Aorta (tissue), 5 donors: ENCODE data around the gene CD180. TPM values are rescaled to one million over a fixed set of nuclear protein-coding genes. Genes with fewer than 3 reads are reported as not detected.

ENCODE experiments used
- ATAC-seq: fragments of 200-7000 bp; cut with Tn5 transposase; one replicate; pipeline ENCODE4 v1.9.1; 2022; ENCODE audit warnings: moderate library complexity; ENCODE audit not compliant: low FRiP score
- DNase-seq, 2 donors: peaks; one replicate each; pipeline ENCODE4 v3.0.0-alpha.2; 2020
- H3K27ac ChIP-seq, 2 donors: one replicate each; pipeline ENCODE4 v1.5.1; 2013; ENCODE audit warnings: low read length in 2 of 2, mild to moderate bottlenecking in 2 of 2, moderate library complexity in 2 of 2, control low read depth in 1 of 2, inconsistent platforms in 1 of 2, low read depth in 1 of 2
- H3K27me3 ChIP-seq, 2 donors: one replicate each; pipeline ENCODE4 v1.6.1; 2013; ENCODE audit warnings: control low read depth in 1 of 2, low read length in 1 of 2, mild to moderate bottlenecking in 1 of 2, moderate library complexity in 1 of 2; ENCODE audit not compliant: insufficient read depth in 2 of 2, control insufficient read depth in 1 of 2
- H3K36me3 ChIP-seq, 2 donors: one replicate each; pipeline ENCODE4 v1.6.1; 2013; ENCODE audit warnings: control low read depth in 1 of 2, low read length in 1 of 2, mild to moderate bottlenecking in 1 of 2; ENCODE audit not compliant: insufficient read depth in 2 of 2, control insufficient read depth in 1 of 2
- H3K4me1 ChIP-seq, 2 donors: one replicate each; pipeline ENCODE4 v1.6.1; 2013; ENCODE audit warnings: low read length in 2 of 2, control low read depth in 1 of 2, mild to moderate bottlenecking in 1 of 2, moderate library complexity in 1 of 2; ENCODE audit not compliant: insufficient read depth in 2 of 2, control insufficient read depth in 1 of 2
- H3K4me3 ChIP-seq, 2 donors: one replicate each; pipeline ENCODE4 v1.5.1; 2013; ENCODE audit warnings: low read length in 2 of 2, control low read depth in 1 of 2, mild to moderate bottlenecking in 1 of 2
- H3K9me3 ChIP-seq: one replicate; pipeline ENCODE4 v1.6.1; 2013; ENCODE audit warnings: mild to moderate bottlenecking, low read length; ENCODE audit not compliant: control insufficient read depth
- WGBS, 2 donors: extraction: QIAGEN DNeasy Blood & Tissue Kit; methylation state at CpG; one replicate each; pipeline ENCODE4 v1.1.7; 2013; 5-methylcytosine and 5-hydroxymethylcytosine counted together
- intact Hi-C, 2 donors: fragments of 100-400 bp; cut with DNase I; formaldehyde crosslinking; loops; one replicate each; pipeline versions ENCODE4 v1.14.2 to v1.15.0; 2022
- polyA plus RNA-seq, 2 donors: library from polyadenylated mRNA; stranded (reverse); fragments of 200-250 nt; gene quantifications; one replicate each; pipeline ENCODE4 v1.2.3, GENCODE V29; 2013
- total RNA-seq, 2 donors: library from RNA; stranded (reverse); fragmentation: NEBNext Ultra II Directional; extraction: Animal tissue kit (Norgen Biotek cat#: 25700); gene quantifications; one replicate each; pipeline ENCODE4 v1.2.1, GENCODE V29; 2021
- donor health status: healthy with polysubstance abuse.
- donor health status: Bipolar disorder and iron deficiency.
- donor health status: DM: no; HTN: no; CAD: no.
- donor health status: DM: no; HTN: no; CAD: no.
- donor health status: DM: yes; HTN: yes; CAD: no.

CD180 gene
- total and polyA plus RNA-seq, 4 donors: 0.18 to 3.0 (median 1.5) TPM

DNA sequence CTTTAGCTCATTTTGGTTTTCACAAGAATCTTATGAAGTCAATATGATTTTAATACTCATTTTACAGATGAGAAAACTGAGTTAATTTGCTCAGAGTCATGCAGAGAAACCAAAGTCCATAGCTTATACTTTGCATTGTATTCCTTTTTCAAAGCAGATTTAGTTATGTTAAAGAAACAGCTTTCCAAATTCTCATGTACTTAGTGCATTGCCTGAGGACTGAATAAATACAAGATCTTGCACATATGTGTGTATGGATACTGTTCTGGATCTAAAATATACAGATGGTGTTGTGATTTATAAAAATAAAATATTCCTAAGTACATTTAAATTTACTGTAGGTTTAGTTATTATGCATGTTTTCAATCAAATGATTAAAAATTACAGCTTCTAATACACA, 43.5 kb upstream of the CD180 start:
- Histone ChIP-seq H3K4me3 (no peak overlapping the region), H3K27me3 (no peaks in the 10 kb centered on the region), H3K4me1 (no peaks in the 10 kb centered on the region), H3K27ac (no peak overlapping the region), H3K36me3 (no peaks in the 10 kb centered on the region), H3K9me3 (no peaks in the 10 kb centered on the region)
- DNase-seq (no peak), ATAC-seq (no peak)
- intact Hi-C loops: loop anchor here (10.0 kb wide), 2 partner anchors 565 to 1725 kb away; no protein-coding TSS in a partner anchor

DNA sequence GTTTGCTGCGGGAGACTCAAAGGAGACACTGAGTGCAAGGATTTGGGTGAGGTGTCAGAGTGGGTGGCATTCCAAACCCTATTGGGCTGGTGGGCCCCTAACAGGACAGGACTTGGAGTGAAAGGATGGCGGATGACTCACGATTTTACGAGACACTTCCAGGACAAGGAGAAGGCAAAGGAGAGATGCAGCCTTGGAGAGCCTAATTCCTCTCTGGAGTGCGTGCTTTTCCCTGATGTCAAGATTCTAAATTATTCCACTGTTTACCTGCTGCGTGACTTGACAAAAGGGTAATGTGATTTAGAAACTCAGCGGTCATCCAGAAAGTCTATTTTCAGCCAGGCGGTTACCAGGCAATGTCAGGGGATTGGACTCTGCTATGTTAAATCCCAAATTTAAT, 41.6 kb upstream of the CD180 start:
- Histone ChIP-seq H3K27me3 (no peaks in the 10 kb centered on the region), H3K36me3 (no peaks in the 10 kb centered on the region), H3K9me3 (no peaks in the 10 kb centered on the region), H3K4me3 (no peak overlapping the region), H3K27ac (no peak overlapping the region), H3K4me1 (no peaks in the 10 kb centered on the region)
- no peak for DNase-seq
- intact Hi-C loops: no loop called here
- WGBS, 2 donors: 94 to 96% methylated on average over 8 of the region's 8 CpGs
- ATAC-seq: no peak

DNA sequence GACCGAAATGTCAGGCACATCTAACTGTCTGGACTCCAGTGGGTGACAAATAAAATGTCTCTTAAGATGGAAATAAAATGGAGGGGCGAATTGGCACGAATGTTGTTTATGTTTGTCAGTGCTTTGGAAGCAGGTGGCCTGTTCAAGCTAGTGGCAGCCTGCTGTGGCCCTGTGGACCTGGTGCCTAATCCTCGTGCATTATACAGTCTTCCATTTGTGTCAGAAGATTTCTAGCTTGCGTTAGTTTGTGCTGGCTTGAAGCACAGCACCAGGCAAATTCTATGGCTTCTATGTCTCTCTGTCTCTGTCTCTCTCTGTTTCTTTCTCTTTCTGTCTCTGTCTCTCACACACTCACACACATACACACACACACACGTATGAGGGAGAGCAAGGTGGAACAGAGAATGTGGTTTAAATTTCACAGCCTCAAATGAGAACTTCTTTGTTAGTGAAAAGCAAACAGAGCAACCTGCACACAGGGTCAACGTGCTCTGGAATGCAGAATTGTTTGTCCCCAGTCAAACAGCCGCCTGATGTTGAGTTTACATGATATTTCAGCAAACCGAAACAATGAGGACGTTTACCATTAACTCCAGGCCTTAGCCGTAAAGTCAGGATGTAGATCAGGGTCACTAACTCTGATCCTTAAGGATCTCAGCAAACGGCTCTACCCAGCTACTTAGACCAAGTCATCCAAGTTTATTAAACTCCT, 39.0 kb upstream of the CD180 start:
- Histone ChIP-seq H3K27ac (no peak overlapping the region), H3K9me3 (no peaks in the 10 kb centered on the region), H3K36me3 (no peaks in the 10 kb centered on the region), H3K4me3 (no peak overlapping the region), H3K4me1 (no peaks in the 10 kb centered on the region), H3K27me3 (no peaks in the 10 kb centered on the region)
- intact Hi-C loops: no loop called here
- no peak for DNase-seq
- no peak for ATAC-seq
- WGBS, 2 donors: 92 to 94% methylated on average over 12 of the region's 12 CpGs

DNA sequence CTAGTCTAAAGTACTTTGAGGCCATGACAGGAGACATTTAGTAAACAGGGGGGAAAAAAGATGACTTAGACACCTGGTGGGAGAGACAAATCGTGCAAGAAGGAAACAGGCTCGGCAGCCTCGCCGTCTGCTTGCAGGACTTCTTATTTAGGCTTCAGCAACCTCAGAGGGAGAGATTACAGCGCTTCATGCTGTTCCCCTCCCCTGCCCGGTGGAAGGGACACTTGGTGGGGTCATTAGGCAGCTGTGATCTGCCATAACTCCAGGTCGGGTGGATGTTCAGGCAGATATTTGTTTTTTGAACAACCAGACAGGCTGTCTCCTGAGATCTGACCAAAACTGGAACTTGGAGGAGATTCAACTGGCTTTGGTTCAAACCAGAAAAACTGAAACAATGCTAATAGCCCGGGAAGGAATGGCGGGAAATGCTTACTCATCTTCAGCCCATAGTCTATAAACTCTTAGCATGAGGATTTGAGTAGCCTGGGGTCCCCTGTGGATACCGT, 38.1 kb upstream of the CD180 start:
- Histone ChIP-seq H3K9me3 (no peaks in the 10 kb centered on the region), H3K4me3 (no peak overlapping the region), H3K27ac (no peak overlapping the region), H3K4me1 (no peaks in the 10 kb centered on the region), H3K27me3 (no peaks in the 10 kb centered on the region), H3K36me3 (no peaks in the 10 kb centered on the region)
- intact Hi-C loops: no loop called here
- peak; percentile 46 for ATAC-seq
- DNase-seq: no peak
- WGBS, 2 donors: 28 to 37% methylated on average over 10 of the region's 10 CpGs

DNA sequence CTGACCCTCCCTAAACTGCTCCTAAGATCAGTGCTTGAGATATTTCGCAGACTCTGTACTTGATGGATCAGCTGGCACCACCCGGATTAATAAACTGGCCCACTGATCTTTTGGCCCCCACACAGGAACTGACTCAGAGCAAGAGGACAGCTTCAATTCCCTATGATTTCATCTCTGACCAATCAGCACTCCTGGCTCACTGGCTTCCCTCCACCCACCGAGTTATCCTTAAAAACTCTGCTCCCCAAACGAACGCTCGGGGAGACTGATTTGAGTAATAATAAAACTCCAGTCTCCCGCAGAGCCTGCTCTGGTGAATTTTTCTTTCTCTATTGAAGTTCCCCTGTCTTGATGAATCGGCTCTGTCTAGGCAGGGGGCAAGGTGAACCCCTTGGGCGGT, 36.5 kb upstream of the CD180 start:
- H3K36me3 ChIP-seq: no peaks in the 10 kb centered on the region
- no peak overlapping the region for H3K27ac ChIP-seq
- ATAC-seq (no peak), DNase-seq (no peak)
- H3K27me3 ChIP-seq: no peaks in the 10 kb centered on the region
- 63 to 83% methylated on average over 9 of the region's 9 CpGs for WGBS, 2 donors
- no peaks in the 10 kb centered on the region for H3K4me1 ChIP-seq
- intact Hi-C loops: no loop called here
- no peaks in the 10 kb centered on the region for H3K9me3 ChIP-seq
- H3K4me3 ChIP-seq: no peak overlapping the region

DNA sequence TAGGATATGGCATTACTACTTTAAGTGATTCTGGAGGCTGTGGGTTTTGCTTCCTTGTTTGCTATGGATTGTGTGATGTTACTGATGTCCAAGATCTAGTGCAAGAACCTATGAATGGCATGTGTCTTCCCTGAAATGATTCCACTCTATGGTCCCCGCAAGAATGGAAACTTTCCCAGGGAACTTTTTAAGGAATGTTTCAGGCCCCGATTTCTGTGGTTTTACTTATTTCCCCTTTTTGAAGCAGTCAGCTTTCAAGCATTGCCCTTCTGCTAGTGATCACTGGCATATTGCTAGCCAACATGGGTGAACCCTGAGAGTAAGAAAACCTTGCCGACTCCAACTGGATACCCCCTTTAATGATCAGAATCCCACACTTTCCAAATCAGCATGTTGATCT, 26.6 kb upstream of the CD180 start:
- ATAC-seq: no peak
- Histone ChIP-seq H3K4me3 (no peak overlapping the region), H3K36me3 (no peaks in the 10 kb centered on the region), H3K27ac (no peak overlapping the region), H3K27me3 (no peaks in the 10 kb centered on the region), H3K9me3 (no peaks in the 10 kb centered on the region), H3K4me1 (no peaks in the 10 kb centered on the region)
- WGBS, 2 donors: 83 to 86% methylated on average over 3 of the region's 3 CpGs
- intact Hi-C loops: no loop called here
- no peak for DNase-seq

DNA sequence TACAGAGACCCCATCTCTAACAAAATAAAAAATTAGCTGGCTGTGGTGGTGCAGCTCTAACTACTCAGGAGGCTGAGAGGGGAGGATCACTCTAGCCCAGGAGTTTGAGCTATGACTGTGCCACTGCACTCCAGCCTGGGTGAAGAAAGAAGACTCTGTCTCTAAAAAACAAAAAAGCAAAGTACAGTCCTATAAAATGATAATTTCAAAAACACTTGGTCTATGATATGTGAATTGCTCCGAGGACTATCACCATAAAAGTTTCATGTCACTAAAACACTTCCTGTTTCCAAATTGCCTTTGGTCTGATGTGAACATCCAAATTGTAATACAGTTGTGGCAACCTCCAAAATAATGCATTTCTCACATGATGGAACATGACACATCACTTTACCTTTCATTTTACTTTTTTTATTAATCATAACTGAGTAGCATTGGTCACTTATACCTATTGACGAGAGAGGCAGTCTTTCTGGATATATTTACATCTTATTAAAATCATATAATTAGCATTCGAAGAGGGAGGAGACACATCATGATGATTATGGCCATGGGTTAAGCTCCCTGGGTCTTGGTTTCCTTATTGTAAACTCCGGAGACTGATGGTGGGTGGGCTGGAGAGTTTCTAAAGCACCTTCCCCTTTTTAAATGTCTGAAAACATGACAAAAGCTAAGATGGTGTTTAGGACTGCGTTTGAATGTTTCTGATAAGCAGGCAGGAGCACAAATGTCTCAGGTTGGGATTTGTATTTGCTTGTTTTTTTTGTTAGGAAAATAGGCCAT, 25.8 kb upstream of the CD180 start:
- intact Hi-C loops: no loop called here
- DNase-seq: no peak
- Histone ChIP-seq H3K27ac (no peak overlapping the region), H3K9me3 (no peaks in the 10 kb centered on the region), H3K4me1 (no peaks in the 10 kb centered on the region), H3K36me3 (no peaks in the 10 kb centered on the region), H3K4me3 (no peak overlapping the region), H3K27me3 (no peaks in the 10 kb centered on the region)
- WGBS, 2 donors: 92% methylated on average over 5 of the region's 5 CpGs
- ATAC-seq: no peak

DNA sequence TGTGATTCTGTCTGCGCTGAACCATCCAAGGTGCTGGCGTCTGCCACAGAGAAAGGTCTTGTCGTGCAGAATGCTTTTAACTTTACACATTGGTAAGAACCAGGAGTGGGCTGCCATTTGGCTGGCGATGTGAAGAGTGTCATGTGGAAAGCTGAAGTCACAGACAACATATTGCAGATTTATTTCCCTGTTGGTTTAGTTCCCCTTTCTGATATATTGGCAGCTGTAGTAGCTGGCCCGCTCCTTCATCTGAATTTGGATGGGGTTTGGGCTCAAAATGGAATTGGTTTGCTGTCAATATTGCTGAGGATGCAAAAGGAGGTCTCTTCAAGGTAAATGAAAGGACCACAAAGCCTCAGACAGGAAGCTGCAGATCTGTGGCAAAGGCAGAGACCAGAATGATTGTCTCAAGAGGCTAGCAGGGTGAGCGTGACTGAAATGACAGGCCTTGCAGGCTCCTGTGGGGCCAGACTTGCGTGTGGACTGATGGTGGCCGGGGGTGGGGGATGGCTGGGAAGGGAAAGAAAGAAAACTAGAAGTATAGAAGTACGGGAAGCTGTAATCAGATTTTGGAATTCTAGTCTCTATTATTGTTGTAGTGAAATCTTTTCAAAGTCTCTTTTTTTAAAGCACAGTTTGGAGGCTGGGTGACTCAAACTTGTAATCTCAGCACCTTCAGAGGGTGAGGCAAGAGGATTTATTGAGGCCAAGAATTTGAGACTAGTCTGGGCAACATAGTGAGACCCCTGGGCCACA, 25.1 kb upstream of the CD180 start:
- no peaks in the 10 kb centered on the region for H3K9me3 ChIP-seq
- no peaks in the 10 kb centered on the region for H3K4me1 ChIP-seq
- H3K27ac ChIP-seq: no peak overlapping the region
- no peaks in the 10 kb centered on the region for H3K36me3 ChIP-seq
- intact Hi-C loops: no loop called here
- H3K4me3 ChIP-seq: no peak overlapping the region
- WGBS, 2 donors: 89% methylated on average over 9 of the region's 9 CpGs
- ATAC-seq: peak; percentile 36
- no peaks in the 10 kb centered on the region for H3K27me3 ChIP-seq
- DNase-seq: no peak
